ENCODE measurements around the gene ACAP1. TPM values are rescaled to one million over a fixed set of nuclear protein-coding genes. Genes with fewer than 3 reads are reported as not detected.
"Not testable (repeated sequence)": the region's sequence is repeated elsewhere in the genome, so short reads cannot be mapped to it uniquely, and the experiment has no call there.

ACAP1 gene
- total RNA-seq, 1 donor from 2014 or later: 3.6 TPM

DNA sequence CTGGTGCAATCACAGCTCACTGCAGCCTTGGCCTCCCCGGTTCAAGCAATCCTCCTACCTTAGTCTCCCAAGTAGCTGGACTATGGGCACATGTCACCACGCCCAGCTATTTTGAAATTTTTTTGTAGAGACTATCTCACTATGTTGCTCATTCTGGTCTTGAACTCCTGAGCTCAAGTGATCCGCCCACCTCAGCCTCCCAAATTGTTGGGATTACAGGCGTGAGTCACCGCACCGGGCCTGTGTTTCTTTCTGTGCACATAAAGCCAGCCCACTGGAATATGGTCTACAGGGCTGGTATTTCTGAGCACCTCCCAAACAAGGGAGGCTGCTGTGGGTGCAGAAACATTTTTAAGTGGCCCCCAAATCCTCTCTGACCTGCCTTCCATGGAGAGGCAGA is 27.0 kb downstream of the ACAP1 start:
- H3K36me3 ChIP-seq (ENCODE audit: control insufficient read depth, insufficient read depth, low read length): no peaks in the 10 kb centered on the region
- DNase-seq (ENCODE audit: low read depth): no peak
- TF ChIP-seq CTCF (IDR thresholded peaks at IDR 0.05; ENCODE audit: insufficient read depth, low read length, poor library complexity, severe bottlenecking): no peak
- H3K4me3 ChIP-seq (ENCODE audit: low read depth, low read length): no peak overlapping the region
- peaks cover under 1% of the 10 kb centered on the region for H3K27me3 ChIP-seq (ENCODE audit: control insufficient read depth, insufficient read depth, low read length)

- H3K27me3 ChIP-seq (ENCODE audit: control insufficient read depth, insufficient read depth, low read length); H3K36me3 ChIP-seq (ENCODE audit: control insufficient read depth, insufficient read depth, low read length); DNase-seq (ENCODE audit: low read depth); H3K4me3 ChIP-seq (ENCODE audit: low read depth, low read length): not testable (repeated sequence)
Observed at GRCh38 chr17:7365963-7366362, 29.6 kb downstream of the ACAP1 start.

- no peak for DNase-seq (ENCODE audit: low read depth)
- no peaks in the 10 kb centered on the region for H3K36me3 ChIP-seq (ENCODE audit: control insufficient read depth, insufficient read depth, low read length)
- peaks cover 2% of the 10 kb centered on the region for H3K27me3 ChIP-seq (ENCODE audit: control insufficient read depth, insufficient read depth, low read length)
- no peak for TF ChIP-seq CTCF (IDR thresholded peaks at IDR 0.05; ENCODE audit: insufficient read depth, low read length, poor library complexity, severe bottlenecking)
- no peak overlapping the region for H3K4me3 ChIP-seq (ENCODE audit: low read depth, low read length)
Observed at GRCh38 chr17:7367083-7367482, 30.8 kb downstream of the ACAP1 start.

GRCh38 chr17:7367918-7368598 is 31.7 kb downstream of the ACAP1 start:
- H3K4me3 ChIP-seq (ENCODE audit: low read depth, low read length): no peak overlapping the region
- no peaks in the 10 kb centered on the region for H3K36me3 ChIP-seq (ENCODE audit: control insufficient read depth, insufficient read depth, low read length)
- H3K27me3 ChIP-seq (ENCODE audit: control insufficient read depth, insufficient read depth, low read length): peaks cover 2% of the 10 kb centered on the region
- no peak for DNase-seq (ENCODE audit: low read depth)
- TF ChIP-seq CTCF (IDR thresholded peaks at IDR 0.05; ENCODE audit: insufficient read depth, low read length, poor library complexity, severe bottlenecking): no peak

DNA sequence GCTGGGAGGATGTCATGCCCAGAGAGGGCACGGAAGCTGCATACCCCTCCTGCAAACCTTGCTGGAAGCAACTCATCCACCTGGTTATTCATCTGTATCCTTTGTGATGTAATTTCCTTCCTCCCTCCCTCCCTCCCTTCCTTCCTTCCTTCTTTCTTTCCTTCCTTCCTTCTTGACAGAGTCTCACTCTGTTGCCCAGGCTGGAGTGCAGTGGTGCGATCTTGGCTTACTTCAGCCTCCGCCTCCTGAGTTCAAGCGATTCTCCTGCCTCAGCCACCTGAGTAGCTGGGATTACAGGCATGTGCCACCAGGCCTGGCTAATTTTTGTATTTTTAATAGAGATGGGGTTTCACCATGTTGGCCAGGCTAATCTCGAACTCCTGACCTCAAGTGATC is 32.3 kb downstream of the ACAP1 start:
- DNase-seq (ENCODE audit: low read depth); H3K27me3 ChIP-seq (ENCODE audit: control insufficient read depth, insufficient read depth, low read length); H3K36me3 ChIP-seq (ENCODE audit: control insufficient read depth, insufficient read depth, low read length); H3K4me3 ChIP-seq (ENCODE audit: low read depth, low read length): not testable (repeated sequence)

GRCh38 chr17:7369825-7370224 is 33.5 kb downstream of the ACAP1 start:
- no peak for TF ChIP-seq CTCF (IDR thresholded peaks at IDR 0.05; ENCODE audit: insufficient read depth, low read length, poor library complexity, severe bottlenecking)
- no peak for DNase-seq (ENCODE audit: low read depth)
- H3K27me3 ChIP-seq (ENCODE audit: control insufficient read depth, insufficient read depth, low read length): peaks cover 2% of the 10 kb centered on the region
- H3K4me3 ChIP-seq (ENCODE audit: low read depth, low read length): no peak overlapping the region
- H3K36me3 ChIP-seq (ENCODE audit: control insufficient read depth, insufficient read depth, low read length): no peaks in the 10 kb centered on the region

DNA sequence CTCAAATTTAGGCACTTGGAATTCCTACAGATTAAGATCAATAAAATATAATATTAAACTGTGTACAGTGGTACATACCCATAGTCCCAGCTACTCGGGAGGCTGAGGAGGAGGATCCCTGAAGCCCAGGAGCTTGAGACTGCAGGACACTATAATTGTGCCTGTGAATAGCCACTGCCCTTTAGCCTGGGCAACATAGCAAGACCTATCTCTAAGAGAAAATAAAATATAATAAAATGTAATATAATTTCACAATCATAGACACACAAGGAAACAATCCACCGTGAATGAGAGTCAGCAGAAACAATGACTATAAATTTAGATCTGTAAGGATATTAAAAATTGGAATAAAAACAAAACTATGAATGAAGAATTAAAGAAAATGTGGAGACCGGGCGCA is 34.5 kb downstream of the ACAP1 start:
- no peak for DNase-seq (ENCODE audit: low read depth)
- TF ChIP-seq CTCF (IDR thresholded peaks at IDR 0.05; ENCODE audit: insufficient read depth, low read length, poor library complexity, severe bottlenecking): no peak
- H3K36me3 ChIP-seq (ENCODE audit: control insufficient read depth, insufficient read depth, low read length): no peaks in the 10 kb centered on the region
- H3K4me3 ChIP-seq (ENCODE audit: low read depth, low read length): no peak overlapping the region
- peaks cover 2% of the 10 kb centered on the region for H3K27me3 ChIP-seq (ENCODE audit: control insufficient read depth, insufficient read depth, low read length)

Measured in kidney epithelial cell (primary cell).